PC-3 (cell line): ENCODE data around the gene PARD6A. TPM values are rescaled to one million over a fixed set of nuclear protein-coding genes. Genes with fewer than 3 reads are reported as not detected.
A peak's percentile ranks its signal among the peaks of the same experiment; 100 is the strongest.

Experiments
- ATAC-seq: fragments of 200-7000 bp; cut with Tn5 transposase; 2 replicates; pipeline ENCODE4 v1.9.1; 2020; ENCODE audit warnings: mild to moderate bottlenecking, moderate library complexity
- BruUV-seq: library from RNA; stranded (reverse); fragments of 400-500 nt; replicated peaks from 2 replicates; lab custom pipeline; 2021; lab: Mats Ljungman, UMichigan
- CTCF ChIA-PET: fragments of 300-600 bp; sonication (Branson Sonifier 250); formaldehyde crosslinking; loops from one replicate; lab custom pipeline; 2022; ENCODE audit warnings: antibody characterized with exemption; lab: Charles Lee
- POLR2A ChIA-PET: fragments of 300-600 bp; sonication (Branson Sonifier 250); formaldehyde crosslinking; loops from one replicate; lab custom pipeline; 2022; ENCODE audit warnings: antibody characterized with exemption; ENCODE audit not compliant: unreplicated experiment; lab: Charles Lee
- DNase-seq: peaks from one replicate; pipeline ENCODE4 v3.0.0-alpha.2; 2015
- H2AFZ ChIP-seq: fragments of 300-600 bp; sonication (generic); 2 replicates; pipeline ENCODE4 v1.6.0; 2016; ENCODE audit warnings: antibody characterized with exemption, low read length
- H3F3A ChIP-seq: fragments of 300-600 bp; sonication (generic); one replicate; pipeline ENCODE4 v1.6.0; 2017; ENCODE audit warnings: antibody characterized with exemption, low read length, control low read depth, mild to moderate bottlenecking; ENCODE audit not compliant: unreplicated experiment
- H3K27ac ChIP-seq: fragments of 300-600 bp; sonication (generic); 2 replicates; pipeline ENCODE4 v1.5.1; 2016; ENCODE audit warnings: mild to moderate bottlenecking, low read length
- H3K27me3 ChIP-seq: fragments of 300-600 bp; sonication (generic); 2 replicates; pipeline ENCODE4 v1.6.1; 2016; ENCODE audit warnings: low read length, mixed read lengths
- H3K36me3 ChIP-seq: fragments of 300-600 bp; sonication (generic); 2 replicates; pipeline ENCODE4 v1.6.1; 2016; ENCODE audit warnings: low read depth, mixed run types, low read length, mixed read lengths
- H3K4me1 ChIP-seq: fragments of 300-600 bp; sonication (generic); 2 replicates; pipeline ENCODE4 v1.5.1; 2016; ENCODE audit warnings: low read length; ENCODE audit not compliant: insufficient read depth
- H3K4me2 ChIP-seq: fragments of 300-600 bp; sonication (generic); 2 replicates; pipeline ENCODE4 v1.6.0; 2016; ENCODE audit warnings: low read length
- H3K4me3 ChIP-seq: fragments of 300-600 bp; sonication (generic); 2 replicates; pipeline ENCODE4 v1.5.1; 2016; ENCODE audit warnings: mild to moderate bottlenecking, low read length, mixed read lengths
- H3K79me2 ChIP-seq: fragments of 300-600 bp; sonication (generic); 2 replicates; pipeline ENCODE4 v1.6.1; 2017; ENCODE audit warnings: low read length, mixed read lengths
- H3K9ac ChIP-seq: fragments of 300-600 bp; sonication (generic); 2 replicates; pipeline ENCODE4 v1.6.0; 2016; ENCODE audit warnings: mild to moderate bottlenecking, low read length
- H3K9me2 ChIP-seq: fragments of 300-600 bp; sonication (generic); replicated peaks from 2 replicates; pipeline ENCODE4 v1.6.1; 2016; ENCODE audit warnings: mixed run types, low read length, mixed read lengths
- H3K9me3 ChIP-seq: fragments of 300-600 bp; sonication (generic); 2 replicates; pipeline ENCODE4 v1.6.1; 2016; ENCODE audit warnings: low read length, mixed read lengths
- H4K20me1 ChIP-seq: fragments of 300-600 bp; sonication (generic); 2 replicates; pipeline ENCODE4 v1.6.1; 2016; ENCODE audit warnings: low read length, mixed read lengths
- CTCF ChIP-seq: fragments of 300-600 bp; sonication (generic); conservative IDR thresholded peaks from 2 replicates; pipeline ENCODE4 v1.5.1; 2017; ENCODE audit warnings: antibody characterized with exemption, low read depth, mild to moderate bottlenecking, low read length
- EZH2 ChIP-seq: fragments of 300-600 bp; sonication (generic); IDR thresholded peaks from one replicate; pipeline ENCODE4 v1.6.1; 2017; ENCODE audit warnings: antibody characterized with exemption, mild to moderate bottlenecking, low read length; ENCODE audit not compliant: unreplicated experiment
- EZH2phosphoT487 ChIP-seq: fragments of 300-600 bp; sonication (generic); IDR thresholded peaks from 2 replicates; pipeline ENCODE4 v1.6.1; 2018; ENCODE audit warnings: mild to moderate bottlenecking, antibody characterized with exemption, low read length, borderline replicate concordance
- intact Hi-C: fragments of 100-400 bp; cut with micrococcal nuclease; formaldehyde crosslinking; loops from 2 replicates; pipeline ENCODE4 v1.9.0; 2023
- total RNA-seq: library from RNA; depleted of rRNA; stranded (reverse); fragments of >200 nt; gene quantifications from 2 replicates; pipeline ENCODE4 v1.2.3, GENCODE V29; 2014

Gene PARD6A
- total RNA-seq, 1 experiment from 2014 or later, result 15.1 TPM

DNA sequence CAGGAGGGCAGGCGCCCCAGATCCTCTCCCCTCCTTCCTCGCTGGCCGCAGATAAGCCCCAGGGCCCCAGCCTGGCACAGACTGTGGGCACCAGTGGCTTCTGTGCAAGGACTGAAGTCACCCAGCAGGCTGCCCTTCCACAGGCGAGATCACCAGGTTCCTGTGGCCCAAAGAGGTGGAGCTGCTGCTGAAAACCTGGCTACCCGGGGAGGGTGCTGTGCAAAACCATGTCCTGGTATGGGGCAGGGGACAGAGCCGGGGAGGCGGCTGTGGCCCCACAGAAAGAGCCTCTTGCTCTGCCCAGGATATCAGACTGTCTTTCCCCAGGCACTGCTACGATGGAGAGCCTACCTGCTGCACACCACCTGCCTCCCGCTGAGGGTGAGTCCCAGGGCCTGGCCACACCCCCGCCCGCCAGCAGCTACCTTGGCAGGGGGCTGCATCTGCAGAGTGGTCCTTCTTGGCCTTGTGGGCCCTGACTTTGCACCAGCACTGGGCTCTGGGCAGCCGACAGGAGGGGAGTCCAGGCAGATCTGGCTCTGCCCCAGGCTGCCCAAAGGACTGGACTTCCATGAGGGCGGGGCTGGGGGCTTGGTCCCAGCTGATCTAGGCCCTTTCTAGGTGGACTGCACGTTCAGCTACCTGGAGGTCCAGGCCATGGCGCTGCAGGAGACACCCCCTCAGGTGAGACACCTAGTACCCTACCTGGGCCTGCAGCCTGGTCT lies 15.2 kb upstream of the PARD6A start:
- no TSS peak for BruUV-seq
- H4K20me1 ChIP-seq, result no peaks in the 10 kb centered on the region
- POLR2A ChIA-PET, result no interaction called here

GRCh38 chr16:67647111-67647651 lies 13.6 kb upstream of the PARD6A start:
- DNase-seq, result peak; percentile 28
- ChIA-PET POLR2A (no interaction called here), CTCF (no interaction called here)
- no peak overlapping the region for H3K4me2 ChIP-seq
- no peaks in the 10 kb centered on the region for H3K79me2 ChIP-seq
- no peak overlapping the region for H3K27ac ChIP-seq
- BruUV-seq, result no TSS peak
- H4K20me1 ChIP-seq, result no peaks in the 10 kb centered on the region
- no peak overlapping the region for H3K4me3 ChIP-seq
- no peaks in the 10 kb centered on the region for H3K27me3 ChIP-seq
- no peaks in the 10 kb centered on the region for H3K9me3 ChIP-seq
- no peak overlapping the region for H3K9ac ChIP-seq
- no peaks in the 10 kb centered on the region for H3F3A ChIP-seq
- intact Hi-C loops, result no loop called here
- no peaks in the 10 kb centered on the region for H3K9me2 ChIP-seq
- H3K4me1 ChIP-seq, result no peaks in the 10 kb centered on the region
- no peak; the same call in 1 of the 2 replicates for ATAC-seq
- no peak overlapping the region for H2AFZ ChIP-seq
- H3K36me3 ChIP-seq, result no peaks in the 10 kb centered on the region
- TF ChIP-seq EZH2phosphoT487 (no peak), CTCF (no peak), EZH2 (no peak)

More for the DNA sequence above, 15.2 kb upstream of the PARD6A start:
- H3K79me2 ChIP-seq, result no peaks in the 10 kb centered on the region
- H3K4me1 ChIP-seq, result no peaks in the 10 kb centered on the region
- no peak overlapping the region for H3K4me3 ChIP-seq
- H3K9ac ChIP-seq, result no peak overlapping the region
- H3K36me3 ChIP-seq, result no peaks in the 10 kb centered on the region
- H2AFZ ChIP-seq, result no peak overlapping the region
- no peaks in the 10 kb centered on the region for H3K9me2 ChIP-seq
- intact Hi-C loops, result no loop called here
- DNase-seq (no peak), ATAC-seq (no peak)
- no peak overlapping the region for H3K27ac ChIP-seq
- H3K27me3 ChIP-seq, result no peaks in the 10 kb centered on the region
- no peaks in the 10 kb centered on the region for H3K9me3 ChIP-seq
- no peaks in the 10 kb centered on the region for H3F3A ChIP-seq
- no peak for TF ChIP-seq EZH2
- no peak for TF ChIP-seq EZH2phosphoT487
- no peak for TF ChIP-seq CTCF
- CTCF ChIA-PET, result no interaction called here
- H3K4me2 ChIP-seq, result no peak overlapping the region

DNA sequence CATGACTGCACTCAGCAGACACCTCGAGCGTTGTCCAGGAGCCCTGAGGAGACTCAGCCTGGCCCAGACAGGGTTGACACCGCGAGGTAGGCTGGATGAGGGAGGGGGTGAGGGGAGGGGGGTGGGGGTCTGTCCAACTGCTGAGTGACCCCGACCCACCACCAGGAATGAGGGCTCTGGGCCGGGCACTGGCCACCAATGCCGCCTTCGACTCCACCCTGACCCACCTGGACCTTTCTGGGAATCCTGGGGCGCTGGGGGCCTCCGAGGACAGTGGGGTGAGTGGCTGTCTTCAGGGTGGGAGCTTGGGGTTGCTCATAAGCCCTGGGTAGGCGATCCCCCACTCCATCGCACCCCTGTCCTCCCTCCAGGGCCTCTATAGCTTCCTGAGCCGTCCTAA lies 13.1 kb upstream of the PARD6A start:
- no peak for DNase-seq
- ChIA-PET CTCF (no interaction called here), POLR2A (no interaction called here)

More for the DNA sequence above, 13.1 kb upstream of the PARD6A start:
- H3K4me3 ChIP-seq, result no peak overlapping the region
- intact Hi-C loops, result no loop called here
- no peaks in the 10 kb centered on the region for H3K4me1 ChIP-seq
- H3K9me2 ChIP-seq, result no peaks in the 10 kb centered on the region
- no peak overlapping the region for H3K27ac ChIP-seq
- no peaks in the 10 kb centered on the region for H3K36me3 ChIP-seq
- no peaks in the 10 kb centered on the region for H4K20me1 ChIP-seq
- H3F3A ChIP-seq, result no peaks in the 10 kb centered on the region
- no peak overlapping the region for H2AFZ ChIP-seq
- no peak overlapping the region for H3K9ac ChIP-seq
- BruUV-seq, result no TSS peak
- H3K9me3 ChIP-seq, result no peaks in the 10 kb centered on the region
- no peak for TF ChIP-seq EZH2
- no peak for TF ChIP-seq EZH2phosphoT487
- no peak for TF ChIP-seq CTCF
- no peaks in the 10 kb centered on the region for H3K27me3 ChIP-seq
- ATAC-seq, result no peak
- no peaks in the 10 kb centered on the region for H3K79me2 ChIP-seq
- no peak overlapping the region for H3K4me2 ChIP-seq
